Loucy (cell line): ENCODE data around the gene MTCH1.

Experiments used
- CTCF ChIP-seq: fragments of 200-600 bp; sonication (generic); conservative IDR thresholded peaks from 2 replicates; pipeline ENCODE4 v1.5.1; 2014; ENCODE audit warnings: mild to moderate bottlenecking, antibody characterized with exemption, low read length
- EZH2phosphoT487 ChIP-seq: fragments of 200-600 bp; IDR thresholded peaks from 2 replicates; pipeline ENCODE4 v1.6.1; 2018; ENCODE audit warnings: antibody characterized with exemption, mild to moderate bottlenecking, moderate library complexity, borderline replicate concordance

DNA sequence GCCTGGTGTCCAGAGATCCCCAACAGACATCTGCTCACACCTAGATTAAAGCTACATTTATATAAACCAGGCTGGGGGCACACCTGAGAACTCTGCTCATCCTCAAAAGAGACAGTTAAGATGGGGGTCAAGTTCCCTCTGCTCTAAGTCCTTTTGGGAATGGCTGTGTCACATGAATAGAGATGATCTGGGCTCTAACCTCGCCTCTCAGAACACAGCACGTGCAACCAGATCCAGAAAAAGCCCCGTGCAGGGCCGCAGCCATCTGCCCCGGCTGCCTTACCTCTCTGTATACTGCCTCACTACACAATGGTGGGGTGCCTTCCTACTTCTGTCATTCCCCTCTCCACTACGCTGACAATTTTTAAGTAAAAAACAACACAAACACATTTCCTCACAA is 5.9 kb downstream of the MTCH1 start:
- no peak for TF ChIP-seq CTCF
- TF ChIP-seq EZH2phosphoT487: no peak
